Panc1 (cell line): ENCODE measurements around the gene GGA1. TPM values are rescaled to one million over a fixed set of nuclear protein-coding genes. Genes with fewer than 3 reads are reported as not detected.
A peak's percentile ranks its signal among the peaks of the same experiment; 100 is the strongest.

Experiments used
- ATAC-seq: fragments of 200-7000 bp; cut with Tn5 transposase; 2 replicates; pipeline ENCODE4 v1.9.1; 2020; ENCODE audit warnings: mild to moderate bottlenecking, moderate library complexity
- BruUV-seq: library from RNA; stranded (reverse); fragments of 400-500 nt; replicated peaks from 2 replicates; lab custom pipeline; 2021; lab: Mats Ljungman, UMichigan
- CTCF ChIA-PET: fragments of 300-600 bp; sonication (Branson Sonifier 250); formaldehyde crosslinking; loops from one replicate; lab custom pipeline; 2022; ENCODE audit warnings: antibody characterized with exemption; lab: Charles Lee
- POLR2A ChIA-PET: fragments of 300-600 bp; sonication (Branson Sonifier 250); formaldehyde crosslinking; loops from one replicate; lab custom pipeline; 2022; ENCODE audit warnings: antibody characterized with exemption; lab: Charles Lee
- DNase-seq: peaks from one replicate; pipeline ENCODE4 v3.0.0-alpha.2; 2010; ENCODE audit warnings: low read depth, low spot score
- H3K27ac ChIP-seq: 2 replicates; pipeline ENCODE4 v1.5.1; 2011; ENCODE audit warnings: mild to moderate bottlenecking, low read length, inconsistent platforms
- H3K27me3 ChIP-seq: fragments of 200-500 bp; sonication (Bioruptor generic); 2 replicates; pipeline ENCODE4 v1.6.0; 2014; ENCODE audit warnings: low read length, inconsistent platforms; ENCODE audit not compliant: control insufficient read depth, insufficient read depth
- H3K36me3 ChIP-seq: fragments of 200-500 bp; sonication (Bioruptor generic); 2 replicates; pipeline ENCODE4 v1.5.1; 2014; ENCODE audit warnings: inconsistent platforms, mild to moderate bottlenecking, low read length, moderate library complexity; ENCODE audit not compliant: control insufficient read depth, insufficient read depth
- H3K4me1 ChIP-seq: 2 replicates; pipeline ENCODE4 v1.5.1; 2011; ENCODE audit warnings: inconsistent platforms, mild to moderate bottlenecking, low read length, moderate library complexity; ENCODE audit not compliant: control insufficient read depth, insufficient read depth
- H3K4me3 ChIP-seq, 2 experiments: 2 replicates each; pipeline ENCODE4 v1.5.1; 2011 to 2012; ENCODE audit warnings: low read depth in 2 of 2, low read length in 2 of 2, mild to moderate bottlenecking in 2 of 2, inconsistent platforms in 1 of 2, moderate library complexity in 1 of 2
- H3K9me3 ChIP-seq: fragments of 200-500 bp; sonication (Bioruptor generic); 2 replicates; pipeline ENCODE4 v1.5.1; 2014; ENCODE audit warnings: low read depth, mild to moderate bottlenecking, inconsistent platforms, low read length, moderate library complexity; ENCODE audit not compliant: control insufficient read depth, insufficient read depth
- POLR2AphosphoS5 ChIP-seq: IDR thresholded peaks from 2 replicates; pipeline ENCODE4 v1.6.1; 2012; ENCODE audit warnings: mild to moderate bottlenecking, low read depth, low read length, moderate library complexity
- SIN3A ChIP-seq: IDR thresholded peaks from 2 replicates; pipeline ENCODE4 v1.6.1; 2012; ENCODE audit warnings: low read depth, mild to moderate bottlenecking, low read length, moderate library complexity, borderline replicate concordance; ENCODE audit not compliant: insufficient read depth
- TCF7L2 ChIP-seq: IDR thresholded peaks from 2 replicates; pipeline ENCODE4 v1.6.1; 2011; ENCODE audit warnings: mild to moderate bottlenecking, low read depth, low read length, inconsistent platforms
- in situ Hi-C: cut with HindIII; loops from 2 replicates; pipeline ENCODE4 v1.10.0; 2016; ENCODE audit warnings: low sequenced_read_pairs, low pct_unique_long_range_greater_than_20kb
- intact Hi-C: fragments of 100-400 bp; cut with micrococcal nuclease; formaldehyde crosslinking; loops from one replicate; pipeline ENCODE4 v1.10.0; 2022; ENCODE audit not compliant: unreplicated experiment
- total RNA-seq: library from RNA; stranded (reverse); gene quantifications from one replicate; pipeline ENCODE4 v1.2.1, GENCODE V29; 2021; ENCODE audit not compliant: unreplicated experiment
- TF ChIP-seq, protein P1 (sequence below): fragments of 450-650 bp; IDR thresholded peaks from 2 replicates; pipeline ENCODE4 v1.5.1; 2017; ENCODE audit warnings: mild to moderate bottlenecking
- TF ChIP-seq, protein P2 (sequence below), 2 experiments: IDR thresholded peaks; 2 replicates each; pipeline ENCODE4 v1.6.1; 2011 to 2012; ENCODE audit warnings: low read depth in 2 of 2, control low read depth in 1 of 2, low read length in 1 of 2, mild to moderate bottlenecking in 1 of 2, moderate library complexity in 1 of 2; ENCODE audit not compliant: insufficient read depth in 1 of 2

Gene GGA1
- total RNA-seq, 1 experiment from 2014 or later = 45.4 TPM

- no peaks in the 10 kb centered on the region for H3K9me3 ChIP-seq
- no peak overlapping the region for H3K27ac ChIP-seq
- POLR2A ChIA-PET = no interaction called here
- no peak for TF ChIP-seq TCF7L2
- TF ChIP-seq, protein P1, sequence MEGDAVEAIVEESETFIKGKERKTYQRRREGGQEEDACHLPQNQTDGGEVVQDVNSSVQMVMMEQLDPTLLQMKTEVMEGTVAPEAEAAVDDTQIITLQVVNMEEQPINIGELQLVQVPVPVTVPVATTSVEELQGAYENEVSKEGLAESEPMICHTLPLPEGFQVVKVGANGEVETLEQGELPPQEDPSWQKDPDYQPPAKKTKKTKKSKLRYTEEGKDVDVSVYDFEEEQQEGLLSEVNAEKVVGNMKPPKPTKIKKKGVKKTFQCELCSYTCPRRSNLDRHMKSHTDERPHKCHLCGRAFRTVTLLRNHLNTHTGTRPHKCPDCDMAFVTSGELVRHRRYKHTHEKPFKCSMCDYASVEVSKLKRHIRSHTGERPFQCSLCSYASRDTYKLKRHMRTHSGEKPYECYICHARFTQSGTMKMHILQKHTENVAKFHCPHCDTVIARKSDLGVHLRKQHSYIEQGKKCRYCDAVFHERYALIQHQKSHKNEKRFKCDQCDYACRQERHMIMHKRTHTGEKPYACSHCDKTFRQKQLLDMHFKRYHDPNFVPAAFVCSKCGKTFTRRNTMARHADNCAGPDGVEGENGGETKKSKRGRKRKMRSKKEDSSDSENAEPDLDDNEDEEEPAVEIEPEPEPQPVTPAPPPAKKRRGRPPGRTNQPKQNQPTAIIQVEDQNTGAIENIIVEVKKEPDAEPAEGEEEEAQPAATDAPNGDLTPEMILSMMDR = peak; percentile 35
- BruUV-seq = no TSS peak
- H3K27me3 ChIP-seq = no peaks in the 10 kb centered on the region
- no peak for DNase-seq
- H3K4me1 ChIP-seq = peaks cover 25% of the 10 kb centered on the region
- in situ Hi-C loops (no loop called here), intact Hi-C loops (no loop called here)
- CTCF ChIA-PET = interaction anchor here (0.6 kb wide), 1 partner anchor 28 kb away, joined by 7 read pairs; no protein-coding TSS in a partner anchor
- no peak overlapping the region for H3K4me3 ChIP-seq
- ATAC-seq = no peak
- H3K36me3 ChIP-seq = no peaks in the 10 kb centered on the region
These were observed 27.7 kb downstream of the GGA1 start for GRCh38 chr22:37636186-37636948.

GRCh38 chr22:37636949-37637273 is 28.3 kb downstream of the GGA1 start:
- no peak overlapping the region for H3K4me3 ChIP-seq
- peaks cover 25% of the 10 kb centered on the region for H3K4me1 ChIP-seq
- DNase-seq = no peak
- POLR2A ChIA-PET = no interaction called here
- CTCF ChIA-PET = no interaction called here
- BruUV-seq = no TSS peak
- TF ChIP-seq, protein P2, sequence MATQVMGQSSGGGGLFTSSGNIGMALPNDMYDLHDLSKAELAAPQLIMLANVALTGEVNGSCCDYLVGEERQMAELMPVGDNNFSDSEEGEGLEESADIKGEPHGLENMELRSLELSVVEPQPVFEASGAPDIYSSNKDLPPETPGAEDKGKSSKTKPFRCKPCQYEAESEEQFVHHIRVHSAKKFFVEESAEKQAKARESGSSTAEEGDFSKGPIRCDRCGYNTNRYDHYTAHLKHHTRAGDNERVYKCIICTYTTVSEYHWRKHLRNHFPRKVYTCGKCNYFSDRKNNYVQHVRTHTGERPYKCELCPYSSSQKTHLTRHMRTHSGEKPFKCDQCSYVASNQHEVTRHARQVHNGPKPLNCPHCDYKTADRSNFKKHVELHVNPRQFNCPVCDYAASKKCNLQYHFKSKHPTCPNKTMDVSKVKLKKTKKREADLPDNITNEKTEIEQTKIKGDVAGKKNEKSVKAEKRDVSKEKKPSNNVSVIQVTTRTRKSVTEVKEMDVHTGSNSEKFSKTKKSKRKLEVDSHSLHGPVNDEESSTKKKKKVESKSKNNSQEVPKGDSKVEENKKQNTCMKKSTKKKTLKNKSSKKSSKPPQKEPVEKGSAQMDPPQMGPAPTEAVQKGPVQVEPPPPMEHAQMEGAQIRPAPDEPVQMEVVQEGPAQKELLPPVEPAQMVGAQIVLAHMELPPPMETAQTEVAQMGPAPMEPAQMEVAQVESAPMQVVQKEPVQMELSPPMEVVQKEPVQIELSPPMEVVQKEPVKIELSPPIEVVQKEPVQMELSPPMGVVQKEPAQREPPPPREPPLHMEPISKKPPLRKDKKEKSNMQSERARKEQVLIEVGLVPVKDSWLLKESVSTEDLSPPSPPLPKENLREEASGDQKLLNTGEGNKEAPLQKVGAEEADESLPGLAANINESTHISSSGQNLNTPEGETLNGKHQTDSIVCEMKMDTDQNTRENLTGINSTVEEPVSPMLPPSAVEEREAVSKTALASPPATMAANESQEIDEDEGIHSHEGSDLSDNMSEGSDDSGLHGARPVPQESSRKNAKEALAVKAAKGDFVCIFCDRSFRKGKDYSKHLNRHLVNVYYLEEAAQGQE (IDR thresholded peaks at IDR 0.05; ENCODE audit: insufficient read depth in 1 of 2, low read depth in 2 of 2, low read length in 1 of 2) = no peak
- TF ChIP-seq SIN3A = no peak
- TF ChIP-seq, protein P1 = no peak
- TF ChIP-seq TCF7L2 = no peak
- no peak for TF ChIP-seq POLR2AphosphoS5
- no peak overlapping the region for H3K27ac ChIP-seq
- no peak for ATAC-seq
- in situ Hi-C loops (no loop called here), intact Hi-C loops (no loop called here)
- H3K27me3 ChIP-seq = no peaks in the 10 kb centered on the region
- no peaks in the 10 kb centered on the region for H3K9me3 ChIP-seq
- H3K36me3 ChIP-seq = no peaks in the 10 kb centered on the region
